Omental fat pad (tissue), 4 donors: Measurements from ENCODE around the gene ISYNA1. TPM values are rescaled to one million over a fixed set of nuclear protein-coding genes. Genes with fewer than 3 reads are reported as not detected.

ENCODE experiments used
- ATAC-seq: fragments of 150-250 bp; one replicate; pipeline ENCODE4 v1.9.1; 2016; ENCODE audit warnings: mild to moderate bottlenecking, moderate library complexity; ENCODE audit not compliant: low FRiP score
- DNase-seq: peaks from one replicate; pipeline ENCODE4 v3.0.0-alpha.2; 2019; ENCODE audit warnings: low spot score
- total RNA-seq, 4 donors: library from RNA; depleted of rRNA; stranded (reverse); fragments of >200 nt; gene quantifications; one replicate each; pipeline ENCODE4 v1.1.0, GENCODE V29; 2016
- TF ChIP-seq, protein P1 (sequence below), 3 donors: fragments of 450-650 bp; IDR thresholded peaks; one replicate each; pipeline ENCODE4 v1.5.1; 2016 to 2017; ENCODE audit warnings: antibody characterized with exemption in 3 of 3, mild to moderate bottlenecking in 3 of 3, moderate library complexity in 2 of 3

ISYNA1 gene
- total RNA-seq, 4 donors from 2014 or later, result 20.0 to 36.7 (median 29.8) TPM

- DNase-seq, result no peak
- TF ChIP-seq, protein P1, sequence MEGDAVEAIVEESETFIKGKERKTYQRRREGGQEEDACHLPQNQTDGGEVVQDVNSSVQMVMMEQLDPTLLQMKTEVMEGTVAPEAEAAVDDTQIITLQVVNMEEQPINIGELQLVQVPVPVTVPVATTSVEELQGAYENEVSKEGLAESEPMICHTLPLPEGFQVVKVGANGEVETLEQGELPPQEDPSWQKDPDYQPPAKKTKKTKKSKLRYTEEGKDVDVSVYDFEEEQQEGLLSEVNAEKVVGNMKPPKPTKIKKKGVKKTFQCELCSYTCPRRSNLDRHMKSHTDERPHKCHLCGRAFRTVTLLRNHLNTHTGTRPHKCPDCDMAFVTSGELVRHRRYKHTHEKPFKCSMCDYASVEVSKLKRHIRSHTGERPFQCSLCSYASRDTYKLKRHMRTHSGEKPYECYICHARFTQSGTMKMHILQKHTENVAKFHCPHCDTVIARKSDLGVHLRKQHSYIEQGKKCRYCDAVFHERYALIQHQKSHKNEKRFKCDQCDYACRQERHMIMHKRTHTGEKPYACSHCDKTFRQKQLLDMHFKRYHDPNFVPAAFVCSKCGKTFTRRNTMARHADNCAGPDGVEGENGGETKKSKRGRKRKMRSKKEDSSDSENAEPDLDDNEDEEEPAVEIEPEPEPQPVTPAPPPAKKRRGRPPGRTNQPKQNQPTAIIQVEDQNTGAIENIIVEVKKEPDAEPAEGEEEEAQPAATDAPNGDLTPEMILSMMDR (IDR thresholded peaks at IDR 0.05), result no peak
- ATAC-seq, result no peak
Observed at GRCh38 chr19:18430417-18431144, 7.4 kb downstream of the ISYNA1 start.

DNA sequence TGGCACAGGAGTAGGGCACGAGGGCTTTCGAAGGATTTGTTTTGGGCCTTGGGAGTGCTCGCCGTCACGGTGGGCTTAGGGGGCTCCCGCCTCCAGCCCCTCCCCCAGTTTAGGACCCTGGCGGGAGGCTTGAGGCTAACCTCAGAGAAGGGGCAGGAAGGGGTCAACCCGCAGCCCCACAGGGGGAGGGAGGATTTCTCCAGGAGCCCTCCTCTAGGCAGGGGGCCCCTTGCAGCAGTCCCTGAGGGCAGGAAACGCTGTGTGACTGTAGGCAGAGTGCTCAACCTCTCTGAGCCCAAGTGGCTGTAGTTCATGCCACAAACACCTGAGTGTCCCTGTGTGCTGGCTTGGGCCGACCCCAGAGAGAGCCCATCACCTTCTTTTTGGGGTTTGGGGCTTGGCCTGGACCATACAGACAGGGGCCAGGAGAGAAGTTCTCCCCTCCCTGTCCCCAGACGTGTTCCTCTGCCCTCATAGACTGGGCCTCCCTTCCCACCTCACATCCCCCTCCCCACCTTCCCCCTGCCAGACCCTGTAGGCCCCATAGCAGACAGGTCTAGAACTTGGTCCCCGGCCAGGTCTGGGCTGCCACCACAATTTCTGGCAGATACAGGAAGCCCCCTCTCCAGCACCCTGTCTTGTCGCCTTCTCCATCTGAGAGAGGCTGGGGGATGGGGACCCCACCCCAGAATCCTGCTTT lies 8.1 kb downstream of the ISYNA1 start:
- TF ChIP-seq, protein P1 (IDR thresholded peaks at IDR 0.05), result no peak
- ATAC-seq (no peak), DNase-seq (no peak)

DNA sequence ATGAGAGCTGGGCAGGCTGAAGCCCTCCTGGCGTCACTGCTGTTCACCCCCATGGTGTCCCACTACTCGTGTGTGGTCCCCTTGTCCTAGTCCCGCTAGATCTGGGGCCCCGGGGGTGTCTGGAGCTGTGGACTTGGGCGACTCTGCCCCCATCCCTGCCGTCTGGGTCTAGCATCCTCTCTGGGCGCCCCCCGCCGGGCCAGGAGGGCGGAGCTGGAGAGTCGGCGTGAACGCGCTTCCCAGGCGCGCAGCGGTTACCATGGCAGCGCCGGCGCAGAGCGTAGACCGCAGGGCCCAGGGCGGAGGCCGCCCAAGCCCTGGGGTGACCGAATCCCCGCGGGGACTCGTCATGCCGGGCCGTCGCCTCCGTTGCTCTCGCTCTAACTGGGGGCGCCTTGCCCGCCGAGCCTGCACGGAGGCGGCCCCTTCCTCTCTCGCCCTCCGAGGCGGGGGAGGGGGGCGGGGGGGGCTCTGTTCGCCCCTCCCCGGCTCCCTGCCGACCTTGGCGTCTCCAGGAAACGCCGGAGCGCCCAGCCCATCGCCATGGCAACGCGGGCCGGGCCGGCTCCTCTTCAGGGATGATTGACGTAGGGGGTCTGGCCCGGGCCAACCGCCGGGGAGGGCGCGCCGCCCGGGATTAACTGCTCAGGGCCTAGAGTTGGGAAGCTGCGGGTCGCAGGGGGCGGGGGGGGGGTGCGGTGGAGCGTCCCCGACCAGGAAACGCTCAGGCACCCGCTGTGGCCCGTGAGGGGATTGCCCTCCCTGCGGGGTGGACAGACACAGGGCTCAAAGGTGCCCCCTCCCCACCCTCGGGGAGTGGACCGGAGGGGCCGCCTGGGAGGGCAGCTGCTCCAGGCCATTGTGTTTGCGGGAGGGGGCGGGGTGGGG lies 8.9 kb downstream of the ISYNA1 start:
- DNase-seq (no peak), ATAC-seq (no peak)
- TF ChIP-seq, protein P1 (IDR thresholded peaks at IDR 0.05), result no peak

DNA sequence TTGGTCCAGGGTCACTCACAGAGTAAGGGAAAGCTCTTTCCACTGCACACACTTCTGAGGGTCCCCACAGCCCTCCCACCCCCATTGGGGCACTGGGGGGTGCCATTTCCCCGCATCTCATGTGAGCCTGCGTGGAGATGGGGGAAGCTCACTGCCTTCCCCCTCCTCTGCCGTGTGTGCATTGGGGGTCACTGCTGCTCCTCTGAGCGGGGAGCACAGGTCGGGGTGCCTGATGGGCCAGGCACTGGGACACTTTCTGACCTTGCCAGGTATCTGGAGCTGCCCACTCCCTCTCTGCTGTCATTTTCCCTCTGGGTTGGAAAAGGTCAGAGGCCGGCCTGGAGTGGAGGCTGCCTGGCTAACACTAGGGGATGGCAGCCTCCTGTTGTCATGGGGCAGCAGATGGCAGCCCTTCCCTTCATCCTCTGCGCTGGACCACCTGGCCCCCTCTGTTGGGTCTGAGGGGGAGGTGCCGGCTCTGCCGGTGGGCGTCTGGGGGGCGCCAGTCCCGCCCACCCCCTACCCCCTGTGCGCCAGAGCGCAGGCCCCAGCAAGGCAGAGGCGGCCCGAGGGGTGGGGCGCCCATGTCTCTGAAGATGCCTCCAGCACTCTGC lies 9.7 kb downstream of the ISYNA1 start:
- DNase-seq (no peak), ATAC-seq (no peak)
- TF ChIP-seq, protein P1 (IDR thresholded peaks at IDR 0.05), result no peak

DNA sequence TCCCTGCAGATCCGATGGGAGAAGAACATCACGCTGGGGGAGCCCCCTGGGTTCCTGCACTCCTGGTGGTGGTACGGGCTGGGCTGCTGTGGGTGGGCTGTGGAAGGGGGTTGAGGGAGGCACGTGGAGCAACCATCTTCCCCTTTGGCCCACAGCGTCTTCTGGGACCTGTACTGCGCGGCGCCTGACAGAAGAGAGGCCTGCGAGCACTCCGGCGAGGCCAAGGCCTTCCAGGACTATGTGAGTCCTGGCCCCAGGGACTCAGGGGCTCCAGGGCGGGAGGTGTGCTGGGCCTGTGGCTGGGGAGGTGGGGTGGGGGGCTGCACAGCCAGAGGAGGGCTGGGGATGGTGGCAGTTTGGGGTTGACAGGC lies 10.2 kb downstream of the ISYNA1 start:
- TF ChIP-seq, protein P1 (IDR thresholded peaks at IDR 0.05), result no peak
- no peak for ATAC-seq

DNA sequence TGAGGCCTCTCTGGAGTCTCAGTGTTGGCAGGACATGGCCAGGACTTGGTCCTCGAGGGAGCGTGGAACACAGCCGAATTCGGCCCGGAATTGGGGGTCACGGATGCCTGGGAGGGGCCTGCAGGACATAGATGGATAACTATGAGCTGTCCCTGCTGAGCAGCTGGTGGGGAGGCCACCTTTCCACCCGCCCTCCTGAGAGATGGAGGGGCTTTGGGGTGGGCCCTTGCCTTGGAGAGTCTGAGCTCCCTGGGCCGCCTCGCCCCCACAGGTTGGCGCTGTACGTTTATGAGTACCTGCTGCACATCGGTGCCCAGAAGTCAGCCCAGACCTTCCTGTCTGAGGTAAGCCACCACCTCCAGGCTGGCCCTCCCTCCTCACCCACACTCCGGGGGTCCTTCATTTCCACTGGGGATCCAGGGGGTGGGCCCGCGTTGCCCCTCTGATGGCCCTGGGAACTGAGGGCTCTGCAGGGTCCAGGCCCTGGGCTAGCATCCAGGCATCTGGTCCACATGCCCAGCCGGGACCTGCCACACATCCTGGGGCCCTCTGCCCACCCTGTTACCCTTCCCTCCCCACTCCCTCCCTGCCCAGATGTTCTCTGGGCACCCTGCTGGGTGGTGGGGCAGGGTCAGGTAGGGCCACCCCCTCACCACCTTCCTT lies 10.7 kb downstream of the ISYNA1 start:
- TF ChIP-seq, protein P1 (IDR thresholded peaks at IDR 0.05), result no peak
- DNase-seq (no peak), ATAC-seq (no peak)

More for the DNA sequence above, 10.2 kb downstream of the ISYNA1 start:
- DNase-seq, result no peak
